HT1080 (cell line): ENCODE measurements around the gene TNS1. TPM values are rescaled to one million over a fixed set of nuclear protein-coding genes. Genes with fewer than 3 reads are reported as not detected.
A peak's percentile ranks its signal among the peaks of the same experiment; 100 is the strongest.
"Not testable (repeated sequence)": the region's sequence is repeated elsewhere in the genome, so short reads cannot be mapped to it uniquely, and the experiment has no call there.

Experiments
- DNase-seq: peaks from one replicate; pipeline ENCODE4 v3.0.0-alpha.2; 2015; ENCODE audit warnings: low read depth
- total RNA-seq: library from RNA; depleted of rRNA; stranded (reverse); fragments of >200 nt; shearing (Covaris generic); gene quantifications from 2 replicates; pipeline ENCODE4 v1.2.3, GENCODE V29; 2014

The TNS1 gene
- total RNA-seq, 1 experiment from 2014 or later = 10.5 TPM

DNA sequence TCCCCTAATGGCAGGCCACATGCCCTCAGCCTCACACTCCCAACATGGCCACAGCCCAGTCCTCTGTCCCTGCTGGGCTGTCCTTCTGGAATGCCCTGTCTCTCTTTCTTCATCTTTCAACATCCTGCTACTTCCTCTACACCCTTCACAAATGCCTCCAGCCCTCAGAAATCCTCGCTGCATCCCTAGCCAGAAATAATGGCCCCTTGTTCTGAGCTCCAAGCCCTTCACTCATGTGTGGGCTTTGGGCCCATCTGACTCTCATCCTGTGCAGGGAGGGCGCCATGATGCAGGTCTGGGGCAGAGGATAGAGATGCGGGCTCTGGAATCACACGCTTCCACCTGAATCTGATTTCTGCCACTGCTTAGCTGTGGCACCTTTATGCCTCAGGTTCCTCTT is 181.9 kb downstream of the TNS1 start:
- DNase-seq = no peak

DNA sequence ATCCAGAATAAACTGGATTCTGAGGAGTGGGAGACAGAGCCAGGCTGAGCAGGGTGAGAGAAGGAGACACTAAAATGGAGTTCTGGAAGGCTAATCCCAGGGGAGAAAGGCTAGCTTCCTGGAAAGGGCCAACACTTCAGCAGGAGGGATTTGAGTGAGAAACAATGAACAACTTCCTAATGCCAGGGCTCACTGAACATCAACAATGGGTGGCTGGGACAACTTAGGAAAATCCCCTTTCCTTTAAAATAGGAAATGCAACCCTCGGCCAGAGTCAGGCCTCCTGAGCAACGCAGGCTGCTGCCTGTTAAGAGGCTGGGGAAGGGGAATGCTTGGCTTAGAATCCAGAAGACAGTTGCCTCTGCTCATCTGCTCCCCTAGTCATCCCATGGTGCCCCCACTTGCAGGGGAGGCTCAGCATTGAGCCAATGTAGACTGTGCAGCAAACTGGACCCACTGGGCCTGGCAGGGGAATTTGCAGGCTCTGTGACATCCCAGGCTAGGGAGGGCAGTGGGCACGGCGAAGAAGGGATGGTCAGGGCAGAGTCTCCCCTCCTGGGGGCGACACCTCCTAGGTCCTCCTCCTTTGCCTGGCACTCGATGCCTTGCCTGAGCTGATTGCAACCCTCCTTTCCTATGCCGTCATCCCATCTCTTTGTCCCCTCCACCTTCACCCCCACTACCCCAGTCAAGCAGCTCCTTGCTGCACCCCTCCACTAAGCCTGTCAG is 182.5 kb downstream of the TNS1 start:
- no peak for DNase-seq

DNA sequence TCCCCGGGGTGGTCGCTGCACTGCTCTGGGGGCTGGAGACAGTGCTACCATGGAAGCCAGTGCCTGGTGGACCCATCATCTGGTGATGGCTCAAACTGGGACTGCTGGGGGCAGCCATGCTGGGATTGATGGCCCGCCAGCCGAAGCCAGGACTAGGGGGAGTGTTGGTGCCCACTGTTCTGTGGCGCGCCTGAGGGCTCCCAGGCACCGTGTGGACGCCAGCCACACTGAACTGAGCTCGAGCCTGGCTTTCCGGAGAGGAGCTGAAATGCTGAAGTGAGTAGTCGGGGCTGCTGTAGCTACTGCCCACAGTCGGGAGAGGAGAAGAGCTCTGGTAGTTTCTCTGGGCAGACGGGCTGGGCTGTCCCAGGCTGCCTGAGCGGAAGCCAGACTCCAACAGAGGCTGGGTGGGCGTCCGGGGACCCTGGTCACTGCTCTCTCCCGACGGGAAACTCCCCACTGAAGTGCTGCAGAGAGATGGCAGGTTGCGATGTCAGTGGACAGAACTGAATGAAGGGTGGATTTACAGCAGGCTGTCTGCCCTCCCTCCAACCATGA is 184.4 kb downstream of the TNS1 start:
- no peak for DNase-seq

DNA sequence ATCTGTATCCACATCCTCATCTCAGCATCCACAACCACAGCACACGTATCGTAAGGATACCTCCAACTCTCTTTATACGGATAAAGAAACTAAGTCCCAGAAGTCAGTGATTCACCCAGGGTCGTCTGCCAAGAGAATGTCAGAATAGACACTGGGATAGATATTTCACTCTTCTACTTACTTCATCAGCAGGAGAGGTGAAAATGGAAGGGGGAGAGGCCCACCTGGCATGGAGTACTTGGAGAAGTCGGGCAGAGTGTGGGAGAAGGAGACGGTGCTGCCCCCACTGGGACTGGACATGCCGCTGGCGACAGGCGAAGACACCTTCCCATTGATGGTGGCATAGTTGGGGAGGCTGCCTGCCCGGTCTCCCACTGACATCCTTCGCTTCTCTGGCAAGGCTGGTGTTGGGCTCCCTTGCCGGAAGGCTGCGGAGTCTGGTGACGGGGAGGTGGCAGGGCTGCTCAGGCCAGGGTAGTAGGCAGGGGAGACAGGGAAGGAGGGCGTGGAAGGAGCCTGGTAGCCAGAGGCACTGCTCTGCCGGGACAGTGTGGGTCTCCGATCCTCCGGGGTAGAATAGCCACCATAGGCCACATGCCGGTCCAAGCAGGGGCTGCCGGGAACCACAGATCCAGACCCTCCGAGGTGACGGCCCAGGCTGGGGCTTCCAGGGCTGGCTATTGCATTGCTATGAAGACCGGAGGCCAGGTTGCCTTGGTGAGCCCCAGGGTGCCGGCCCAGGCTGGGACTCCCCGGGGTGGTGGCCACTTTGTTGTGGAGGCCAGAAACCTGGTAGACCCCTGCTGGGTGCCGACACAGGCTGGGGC is 185.1 kb downstream of the TNS1 start:
- no peak for DNase-seq

DNA sequence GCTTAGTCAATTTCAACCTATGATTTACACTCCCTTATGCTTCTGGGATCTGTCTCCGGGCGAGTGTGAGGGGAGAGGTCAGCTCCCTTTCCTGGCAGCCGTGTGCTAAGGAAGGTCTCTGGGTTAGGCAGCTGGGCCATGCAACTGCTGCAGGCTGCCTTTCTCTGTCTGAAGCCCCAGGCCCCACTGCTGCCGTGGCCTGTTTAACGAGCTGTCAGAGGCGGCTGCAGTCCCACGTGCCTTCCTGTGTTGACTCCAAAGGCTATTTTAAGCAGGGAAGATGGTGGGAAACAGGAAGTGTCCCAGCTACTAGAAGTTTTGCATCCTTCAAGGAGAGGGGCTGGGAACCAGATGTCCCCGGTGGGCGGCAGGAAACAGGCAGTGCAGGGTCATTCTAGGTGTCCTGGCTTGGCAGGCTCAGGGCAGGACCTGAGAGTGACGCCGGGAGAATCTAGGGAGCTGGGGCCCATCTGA is 186.4 kb downstream of the TNS1 start:
- peak; percentile 12 for DNase-seq

DNA sequence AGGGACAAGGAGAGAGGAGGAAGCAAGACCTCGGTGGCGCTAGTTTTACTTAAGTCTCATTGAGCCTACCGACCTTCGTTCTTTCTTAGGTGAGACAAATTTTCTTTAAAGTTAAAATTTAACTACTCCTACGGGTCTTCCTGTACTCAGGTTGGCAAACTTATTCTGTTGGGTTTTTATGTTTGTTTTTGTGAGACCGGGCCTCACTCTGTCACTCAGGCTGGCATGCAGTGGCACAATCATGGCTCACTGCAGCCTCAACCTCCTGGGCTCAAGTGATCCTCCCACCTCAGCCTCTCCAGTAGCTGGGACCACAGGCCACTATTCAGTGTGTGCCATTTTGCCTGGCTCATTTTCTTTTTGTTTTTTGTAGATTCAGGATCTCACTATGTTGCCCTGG is 189.0 kb downstream of the TNS1 start:
- DNase-seq = no peak

DNA sequence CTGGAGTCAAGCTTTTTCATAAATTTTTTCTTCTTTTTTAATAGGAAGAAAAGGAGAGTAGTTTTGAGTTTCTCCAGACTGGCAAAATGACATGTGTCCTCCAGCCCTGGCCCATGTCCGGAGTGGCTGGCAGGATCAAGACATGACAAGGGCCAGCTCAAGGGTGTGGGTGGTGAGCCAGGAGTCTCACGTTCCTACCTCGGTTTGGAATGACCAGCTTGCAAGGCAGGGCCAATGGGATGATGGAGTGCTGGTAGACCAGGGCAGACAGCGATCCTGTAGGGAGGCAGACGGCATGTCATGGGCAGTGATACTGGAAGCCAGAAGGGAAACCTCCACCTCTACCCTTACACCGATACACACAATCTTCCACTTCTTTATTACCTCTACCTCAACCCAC is 190.6 kb downstream of the TNS1 start:
- DNase-seq = no peak

DNA sequence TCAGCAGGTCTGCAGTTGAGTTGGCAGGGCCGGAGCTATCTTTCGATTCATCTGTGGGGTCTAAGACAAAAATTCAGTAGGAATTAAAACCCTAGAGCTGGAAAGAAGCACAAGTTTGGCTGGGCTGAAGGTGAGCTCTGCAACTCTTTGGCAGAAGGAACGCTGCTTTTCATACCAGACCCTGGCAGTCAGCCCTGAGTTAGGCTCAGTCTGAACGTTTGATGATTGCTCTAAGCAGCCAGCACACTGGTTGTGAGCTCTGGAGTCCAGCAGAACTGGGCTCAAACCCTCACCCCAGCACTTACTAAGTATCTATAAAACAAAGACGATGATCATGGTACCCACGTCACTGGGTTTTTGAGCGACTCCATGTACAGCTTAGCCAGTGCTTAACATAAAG is 192.5 kb downstream of the TNS1 start:
- DNase-seq = no peak

DNA sequence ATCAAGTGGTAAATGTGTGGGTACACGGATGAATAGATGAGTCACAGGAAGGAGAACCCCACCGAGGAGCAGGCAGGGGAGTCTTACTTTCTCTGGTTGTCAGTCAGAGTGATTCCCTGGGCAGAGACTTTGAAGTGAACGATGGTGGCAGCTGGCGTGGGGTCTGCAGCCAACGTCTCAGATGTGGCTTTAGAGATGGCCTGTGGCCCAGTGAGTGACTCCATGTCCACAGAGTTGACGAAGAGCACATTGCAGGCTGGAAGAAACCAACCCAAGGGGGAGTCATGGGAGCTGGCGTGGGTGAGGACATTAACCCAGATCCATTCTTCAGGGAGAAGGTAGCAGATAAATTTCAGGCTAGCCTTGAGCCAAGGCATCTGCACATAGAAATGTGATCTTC is 193.1 kb downstream of the TNS1 start:
- DNase-seq = no peak

DNA sequence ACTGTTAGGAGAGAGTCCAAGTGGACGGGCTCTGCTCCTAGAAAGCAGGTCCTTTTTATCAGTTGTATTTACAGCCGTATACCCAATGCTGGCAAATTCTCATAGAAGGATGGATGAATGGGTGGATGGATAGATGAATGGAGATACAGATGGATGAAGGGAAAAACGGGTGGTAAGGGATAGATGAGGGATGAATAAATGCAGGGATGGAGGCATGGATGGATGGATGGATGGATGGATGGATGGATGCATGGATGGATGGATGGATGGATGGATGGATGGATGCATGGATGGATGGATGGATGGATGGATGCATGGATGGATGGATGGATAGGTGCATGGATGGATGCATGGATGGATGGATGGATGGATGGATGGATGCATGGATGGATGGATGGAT is 193.8 kb downstream of the TNS1 start:
- DNase-seq = not testable (repeated sequence)

DNA sequence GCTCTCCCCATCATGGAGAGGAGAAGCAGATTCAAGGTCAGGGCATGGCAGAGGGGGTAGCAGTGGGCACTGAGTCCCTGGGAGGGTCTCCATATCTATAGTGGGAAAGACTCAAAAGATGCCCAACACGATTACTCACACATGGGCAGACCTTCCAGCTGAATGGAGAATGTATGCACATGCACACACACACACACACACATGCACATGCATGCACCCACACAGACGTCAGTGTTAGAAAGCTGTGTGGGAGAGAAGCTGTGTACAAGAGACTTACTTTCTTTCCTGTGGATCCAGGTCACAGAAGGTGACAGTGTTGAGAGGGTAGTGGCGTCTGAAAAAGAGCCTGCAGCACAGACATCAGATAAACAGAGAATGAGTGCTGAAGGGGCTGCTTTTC is 194.5 kb downstream of the TNS1 start:
- no peak for DNase-seq

DNA sequence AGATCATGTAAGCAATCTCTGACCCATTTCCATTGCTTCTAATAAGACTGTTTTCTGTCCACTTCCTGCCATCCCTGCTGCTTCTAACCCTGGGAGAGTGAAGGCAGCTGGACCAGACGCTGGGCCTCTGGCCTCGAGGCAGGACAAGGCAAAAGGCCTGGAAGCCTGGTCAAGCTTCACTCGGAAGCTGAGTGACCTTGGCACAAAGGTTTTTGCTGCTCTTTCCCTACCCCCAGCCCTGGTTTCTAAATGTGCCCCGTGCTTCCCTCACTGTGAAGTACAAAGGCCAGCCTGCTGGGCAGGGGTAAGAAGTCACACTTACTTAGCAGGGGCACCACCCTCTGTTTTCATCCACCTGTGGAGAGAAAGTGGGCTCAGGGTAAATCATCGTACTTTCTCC is 195.0 kb downstream of the TNS1 start:
- DNase-seq = no peak

DNA sequence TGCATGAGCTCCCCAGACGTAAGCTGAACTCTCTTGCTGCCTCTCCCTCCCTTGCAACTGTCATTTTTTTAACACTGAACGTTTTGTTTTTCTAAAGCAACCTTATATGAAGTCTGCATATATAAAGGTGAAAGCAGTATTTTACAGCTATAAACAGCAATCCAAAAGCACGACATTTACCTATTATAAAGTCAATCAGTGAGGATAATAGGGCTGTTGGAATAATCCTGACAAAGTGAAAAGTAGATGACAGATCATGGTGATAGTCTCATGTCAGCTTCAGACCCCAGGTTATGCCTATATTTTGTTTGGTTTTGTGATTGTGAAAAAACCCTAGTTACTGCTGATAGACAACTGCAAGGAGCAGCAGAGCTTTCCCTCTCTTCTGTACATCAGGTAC is 195.8 kb downstream of the TNS1 start:
- DNase-seq = no peak

DNA sequence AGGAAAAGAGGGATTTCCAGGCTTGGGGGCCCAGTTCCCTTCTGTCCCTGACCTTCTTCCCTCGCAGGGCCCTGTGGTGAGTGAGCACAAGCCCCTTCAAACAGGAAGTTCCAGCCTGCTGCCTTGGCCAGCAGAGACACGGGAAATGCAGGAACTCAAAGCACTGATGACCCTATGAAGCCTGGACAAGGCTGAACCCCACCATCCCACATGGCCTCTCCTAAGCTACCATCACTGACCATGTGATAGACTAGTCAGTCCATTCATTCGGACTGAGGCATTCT is 196.4 kb downstream of the TNS1 start:
- DNase-seq = no peak

DNA sequence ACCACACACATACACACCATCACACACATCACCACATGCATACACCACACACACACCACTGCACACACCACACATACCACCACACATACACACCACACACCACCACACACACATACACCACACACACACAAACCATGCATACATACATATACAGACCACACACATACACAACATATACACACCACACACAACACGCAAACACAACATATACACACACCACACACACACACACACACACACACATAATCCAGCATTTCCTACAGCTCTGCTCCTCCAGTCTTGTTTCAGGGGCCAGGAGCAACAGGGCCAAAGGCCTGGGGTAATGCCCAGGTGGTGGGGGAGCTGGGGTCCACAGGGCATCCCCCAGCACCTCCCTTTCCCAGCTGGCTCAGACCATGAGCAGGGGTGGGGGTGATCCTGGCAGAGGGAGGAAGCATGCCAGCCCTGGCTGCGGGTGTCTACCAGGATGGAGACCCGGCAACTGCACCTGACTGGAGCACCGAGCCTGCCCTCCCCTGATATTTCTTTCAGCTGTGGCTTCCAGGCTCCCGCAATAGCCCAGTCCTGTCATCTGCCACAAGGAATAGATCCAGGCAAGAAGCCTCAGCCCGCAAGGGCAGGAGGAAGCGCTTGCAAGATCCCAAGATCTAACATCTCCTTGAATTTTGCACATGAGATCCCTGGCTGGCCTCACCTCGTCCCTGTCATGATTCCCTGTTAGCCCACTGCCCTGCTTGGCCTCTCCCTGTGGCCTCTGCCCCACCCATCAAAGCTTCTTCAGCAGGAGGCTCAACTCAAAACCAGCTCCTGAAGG is 196.9 kb downstream of the TNS1 start:
- DNase-seq = no peak

DNA sequence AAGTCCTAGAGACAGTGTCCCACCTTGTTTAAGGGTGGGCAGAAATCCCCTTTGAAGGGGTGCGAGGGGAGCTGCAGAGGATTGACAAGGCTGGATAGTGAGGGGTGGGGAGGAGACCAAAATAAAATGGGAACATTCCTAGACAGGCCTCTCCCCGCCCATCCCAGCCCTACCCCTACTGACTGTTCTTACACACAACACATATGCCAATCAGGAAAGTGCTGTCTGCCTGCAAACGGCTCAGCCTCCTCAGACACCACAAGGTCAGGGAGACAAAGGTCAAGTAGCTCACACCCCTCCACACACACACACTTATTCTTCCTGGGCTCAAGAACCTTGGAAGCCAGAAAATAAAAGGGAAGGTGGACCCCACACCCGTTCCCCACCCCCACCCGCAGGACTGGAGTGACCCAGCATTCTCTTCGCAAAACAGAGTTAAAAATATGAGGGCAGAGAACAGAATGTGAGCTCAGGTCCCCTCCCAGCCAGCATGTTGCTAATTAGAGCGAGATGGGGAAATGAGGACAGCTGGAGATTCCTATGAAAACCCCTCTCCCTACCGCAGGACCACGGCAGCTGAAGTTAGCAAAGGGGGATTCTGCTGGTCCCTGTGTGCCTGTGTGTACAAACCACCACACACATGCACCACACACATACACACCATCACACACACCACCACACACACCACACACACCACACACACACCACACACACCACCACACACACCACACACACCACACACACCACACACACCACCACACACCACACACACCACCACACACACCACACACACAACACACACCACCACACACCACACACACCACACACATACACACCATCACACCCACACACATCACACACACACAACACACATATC is 197.8 kb downstream of the TNS1 start:
- DNase-seq = no peak

DNA sequence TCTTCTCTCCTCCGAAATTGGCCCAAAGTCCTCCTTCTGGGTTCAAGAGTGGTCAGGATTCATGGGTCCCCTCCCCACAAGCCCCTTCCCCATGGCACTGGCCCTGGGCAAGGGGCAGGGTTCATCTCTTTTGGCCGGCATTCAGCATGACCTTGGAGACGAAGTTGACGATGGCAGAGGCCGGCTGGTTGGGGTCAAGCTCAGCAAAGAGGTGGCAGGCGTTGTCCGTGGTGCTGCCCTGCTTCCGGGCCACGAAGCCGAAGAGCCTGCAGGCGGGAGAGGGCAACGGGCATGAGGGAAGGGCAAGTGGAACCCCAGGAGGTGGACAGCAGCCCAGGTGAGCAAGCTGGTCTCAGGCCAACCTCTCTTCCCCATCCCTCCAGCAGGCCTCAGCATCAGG is 198.5 kb downstream of the TNS1 start:
- no peak for DNase-seq

DNA sequence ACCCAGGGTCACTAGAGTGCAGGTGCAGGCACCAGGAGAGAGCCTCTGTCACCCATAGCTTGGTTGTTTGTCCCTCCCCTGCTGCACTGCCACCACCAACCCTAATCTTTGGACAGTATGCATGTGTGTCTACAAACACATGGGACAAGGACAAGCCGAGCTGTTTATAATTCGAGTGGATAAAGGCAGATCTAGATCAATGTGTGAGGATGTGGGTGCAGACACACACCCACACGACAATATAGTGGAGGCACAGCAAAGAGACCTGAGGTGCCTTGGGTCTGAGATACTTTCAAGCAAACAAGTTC is 199.2 kb downstream of the TNS1 start:
- DNase-seq = no peak

DNA sequence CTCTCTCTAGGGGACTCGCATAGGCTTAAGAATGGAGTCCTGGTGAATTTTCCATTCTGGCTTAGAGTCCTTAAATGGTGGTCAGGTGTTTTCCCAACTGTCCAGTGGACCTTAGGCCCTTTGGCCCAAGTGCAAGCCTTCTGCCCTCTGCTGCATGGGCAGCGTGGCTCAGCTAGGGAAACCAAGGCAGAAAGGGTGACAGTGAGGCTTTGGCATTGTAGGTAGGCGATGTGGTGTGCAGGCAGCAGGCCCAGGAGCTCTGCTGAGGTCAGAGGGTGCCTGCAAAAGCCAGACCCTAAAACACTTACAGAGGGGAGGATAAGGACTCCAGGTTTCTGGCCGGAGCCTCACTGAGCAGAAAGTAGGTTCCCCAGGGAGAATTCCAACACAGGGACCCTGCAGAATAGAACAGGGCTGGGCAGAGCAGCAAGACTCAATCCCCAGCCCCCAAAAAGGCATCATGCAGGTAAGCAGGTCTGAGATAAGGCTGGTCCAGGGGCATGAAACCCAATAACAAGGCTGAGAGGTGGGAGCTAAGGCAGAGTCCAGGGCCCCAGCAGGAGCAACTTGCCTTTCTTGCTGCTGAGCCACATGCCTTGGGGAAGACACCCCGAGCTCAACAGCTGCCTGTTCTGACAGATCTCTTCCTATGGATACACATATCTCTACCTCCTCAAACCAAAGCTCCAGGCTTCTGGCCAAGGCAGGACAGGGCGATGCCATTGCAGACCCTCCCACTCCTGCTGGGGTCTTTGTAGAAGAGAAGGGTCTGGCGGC is 199.7 kb downstream of the TNS1 start:
- DNase-seq = no peak

DNA sequence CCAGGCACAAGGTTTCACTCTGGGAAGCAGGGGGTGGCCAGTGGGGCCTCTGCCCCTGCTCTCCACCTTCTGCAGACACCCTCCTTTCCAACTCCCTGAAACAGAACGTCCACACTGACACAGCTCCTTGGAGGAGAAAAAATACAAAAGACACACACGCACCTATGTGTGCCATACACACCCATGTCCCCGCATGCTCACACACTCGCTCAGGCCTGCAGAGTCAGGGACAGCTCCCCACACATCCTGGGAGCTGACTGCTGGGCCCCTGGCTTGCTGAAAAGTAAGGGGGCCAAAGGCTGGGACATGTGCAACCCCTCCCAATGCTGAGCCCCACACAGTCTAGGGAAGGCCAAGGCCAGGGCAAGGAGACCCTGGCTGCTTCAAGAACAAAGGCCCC is 200.5 kb downstream of the TNS1 start:
- DNase-seq = no peak
